Right lobe of liver (tissue), 4 donors: Measurements from ENCODE around the gene SSBP4.

Experiments used
- CTCF ChIP-seq, 4 donors: fragments of 200-600 bp in 3 of 4; fragments of 450-650 bp in 1 of 4; IDR thresholded peaks; one replicate each; pipeline versions ENCODE4 v1.5.1 to v1.8.0; 2016 to 2022; ENCODE audit warnings: antibody characterized with exemption in 4 of 4, mild to moderate bottlenecking in 2 of 4
- POLR2A ChIP-seq: fragments of 450-650 bp; IDR thresholded peaks from one replicate; pipeline ENCODE4 v1.6.1; 2017; ENCODE audit warnings: antibody characterized with exemption, mild to moderate bottlenecking
- donor health status: DM: no; HTN: no; CAD: no.
- donor health status: DM: no; HTN: no; CAD: no.
- donor health status: DM: no; HTN: yes; CAD: no.

GRCh38 chr19:18457483-18458331, 38.5 kb downstream of the SSBP4 start:
- TF ChIP-seq CTCF (IDR thresholded peaks at IDR 0.05) (no peak), POLR2A (no peak)
